ENCODE measurements around the gene GNB1L. TPM values are rescaled to one million over a fixed set of nuclear protein-coding genes. Genes with fewer than 3 reads are reported as not detected.

GNB1L gene
- total and polyA plus RNA-seq, 9 of the 15 experiments (the other 6 are each of a cell fraction or from before 2014, with no cell fraction given), result 0.56 to 50.5 (median 10.2) TPM

- no peak for TF ChIP-seq ZNF609 (CRISPR knock-in tag; IDR thresholded peaks at IDR 0.05; ENCODE audit: borderline replicate concordance)
- TF ChIP-seq ZNF3 (CRISPR knock-in tag; IDR thresholded peaks at IDR 0.05), result no peak
- TF ChIP-seq POLR2B (IDR thresholded peaks at IDR 0.05; ENCODE audit: low read depth, partially characterized antibody), result no peak
- no peak for TF ChIP-seq RBBP5 (IDR thresholded peaks at IDR 0.05; ENCODE audit: borderline replicate concordance, insufficient read depth, low read length, poor library complexity, severe bottlenecking)
- peak; percentile 45; the same call in 1 of the 2 replicates for TF ChIP-seq ZNF316 (IDR thresholded peaks at IDR 0.05)
- TF ChIP-seq NR1H2 (CRISPR knock-in tag; IDR thresholded peaks at IDR 0.05), result no peak
- TF ChIP-seq RUNX1 (IDR thresholded peaks at IDR 0.05; ENCODE audit: low read depth), result peak; percentile 24; the same call in 1 of the 2 replicates
- peak in 1 of 2 experiments; percentile 42 for TF ChIP-seq AFF1 (IDR thresholded peaks at IDR 0.05; ENCODE audit: low read depth in 1 of 2, partially characterized antibody in 2 of 2)
- TF ChIP-seq HNRNPUL1 (IDR thresholded peaks at IDR 0.05; ENCODE audit: low read length), result no peak
- no peak for TF ChIP-seq KDM1A (IDR thresholded peaks at IDR 0.05)
- TF ChIP-seq CHD2 (IDR thresholded peaks at IDR 0.05; ENCODE audit: low read depth, low read length), result peak; percentile 67
- no peak for TF ChIP-seq ZNF431 (CRISPR knock-in tag; IDR thresholded peaks at IDR 0.05)
- no peak for TF ChIP-seq ZNF347 (CRISPR knock-in tag; IDR thresholded peaks at IDR 0.05; ENCODE audit: low read depth)
- no peak for TF ChIP-seq ARNT (IDR thresholded peaks at IDR 0.05)
- no peak for TF ChIP-seq ZNF707 (CRISPR knock-in tag; conservative IDR thresholded peaks at IDR 0.05)
- no peak for TF ChIP-seq ZZZ3 (IDR thresholded peaks at IDR 0.05)
- no peak for TF ChIP-seq ZNF57 (CRISPR knock-in tag; IDR thresholded peaks at IDR 0.05)
- no peak for TF ChIP-seq ZNF586 (CRISPR knock-in tag; conservative IDR thresholded peaks at IDR 0.05)
- no peak for TF ChIP-seq PTRF (tag; IDR thresholded peaks at IDR 0.05)
These were observed 48.2 kb downstream of the GNB1L start (continued) for GRCh38 chr22:19806213-19807160.
